ENCODE data around the gene NEU4.
"Not testable (repeated sequence)": the region's sequence is repeated elsewhere in the genome, so short reads cannot be mapped to it uniquely, and the experiment has no call there.

NEU4 gene

DNA sequence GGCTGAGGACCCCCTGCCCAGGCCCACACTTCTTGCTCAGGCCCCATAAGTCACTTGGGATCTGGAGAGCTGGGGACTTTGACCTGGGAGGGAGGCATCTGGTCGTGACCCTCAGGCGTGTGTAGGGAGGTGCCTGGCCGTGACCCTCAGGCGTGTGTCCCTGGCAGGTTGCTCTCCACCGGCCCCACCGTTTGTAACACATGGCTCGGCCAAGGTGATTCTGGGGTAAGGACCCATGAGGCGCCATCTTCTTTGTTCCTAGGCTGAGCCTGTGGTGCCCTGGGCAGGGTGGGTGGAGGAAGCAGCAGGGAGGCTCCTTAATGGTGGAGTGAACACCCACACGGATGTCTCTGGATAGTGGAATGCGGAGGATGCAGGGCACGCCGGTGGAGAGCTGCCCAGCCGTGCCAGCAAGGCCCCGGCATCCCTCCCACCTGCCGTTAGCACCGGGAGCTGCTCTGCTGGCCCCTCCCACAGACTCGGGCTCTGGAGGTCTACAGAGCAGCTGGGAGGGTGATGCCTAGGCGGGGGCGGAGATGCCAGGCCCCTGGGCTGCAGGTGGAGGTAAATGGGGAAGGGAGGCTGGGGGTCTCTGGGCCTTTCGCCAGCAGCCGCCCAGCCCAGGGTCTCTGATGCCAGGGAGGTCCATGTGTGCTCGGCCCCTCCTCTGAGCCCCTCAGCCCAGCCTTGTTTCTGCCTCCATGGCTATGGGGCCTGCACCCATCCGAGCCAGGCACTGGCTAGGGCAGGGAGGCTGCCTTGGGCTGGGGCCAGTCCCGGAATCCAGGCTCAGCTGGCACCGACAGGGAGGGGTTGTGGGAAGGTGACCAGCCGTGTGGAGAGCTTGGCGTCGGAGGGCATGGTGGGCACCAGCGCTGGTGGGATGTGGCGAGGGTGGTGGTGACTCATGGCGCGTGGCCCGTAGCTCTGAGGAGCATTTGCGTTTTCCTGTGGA, 33.5 kb upstream of the NEU4 start:
- DNase-seq (ENCODE audit: low spot score), result no peak

DNA sequence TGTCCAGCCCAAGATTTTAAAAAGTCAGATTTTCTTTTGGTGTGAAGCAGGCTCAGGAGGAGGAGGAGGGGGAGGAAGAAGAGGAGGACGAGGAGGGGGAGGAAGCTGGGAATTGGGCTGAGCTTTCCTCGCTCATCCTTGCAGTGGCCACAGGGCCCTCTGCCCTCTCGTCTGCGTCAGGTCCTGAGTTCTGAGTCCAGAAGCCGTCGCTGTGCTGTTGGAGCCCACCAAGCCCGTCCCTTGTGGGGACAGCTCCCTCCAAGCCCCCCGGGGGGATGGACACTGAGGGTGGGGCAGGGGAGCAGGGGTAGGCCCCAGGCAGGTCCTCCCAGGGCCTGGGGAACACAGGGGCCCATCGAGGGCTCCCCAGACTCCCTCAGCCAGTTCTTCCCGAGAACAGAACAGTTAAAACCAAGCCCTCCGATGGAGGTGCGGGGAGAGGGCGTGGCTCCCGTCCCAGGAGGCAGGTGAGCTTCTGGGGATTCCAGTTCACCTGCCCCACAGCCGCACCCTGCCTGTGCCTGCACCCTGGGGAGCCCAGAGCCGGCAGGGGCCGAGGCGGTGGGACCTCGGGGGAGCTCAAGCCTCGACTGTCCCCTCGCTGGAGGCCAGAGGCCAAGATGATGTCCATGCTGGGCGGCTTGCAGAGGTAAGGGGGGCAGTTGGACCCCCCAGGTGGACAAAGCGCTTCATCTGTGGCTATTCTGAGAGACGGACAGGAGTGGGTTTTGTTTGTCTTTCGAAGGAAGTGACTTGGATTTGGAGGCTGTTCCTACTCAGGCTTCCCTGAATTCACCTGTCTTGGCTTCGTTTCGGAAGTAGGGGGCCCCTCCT, 32.4 kb upstream of the NEU4 start, which contains the start of gene GAL3ST2:
GAL3ST2 (plus strand) TSS at position 487 of the 834 bp plus-strand sequence; CDS start at position 621, 134 bp downstream.
- no peak for DNase-seq (ENCODE audit: low spot score)

GRCh38 chr2:241777170-241777685, 31.8 kb upstream of the NEU4 start:
- no peak for DNase-seq (ENCODE audit: low spot score)

DNA sequence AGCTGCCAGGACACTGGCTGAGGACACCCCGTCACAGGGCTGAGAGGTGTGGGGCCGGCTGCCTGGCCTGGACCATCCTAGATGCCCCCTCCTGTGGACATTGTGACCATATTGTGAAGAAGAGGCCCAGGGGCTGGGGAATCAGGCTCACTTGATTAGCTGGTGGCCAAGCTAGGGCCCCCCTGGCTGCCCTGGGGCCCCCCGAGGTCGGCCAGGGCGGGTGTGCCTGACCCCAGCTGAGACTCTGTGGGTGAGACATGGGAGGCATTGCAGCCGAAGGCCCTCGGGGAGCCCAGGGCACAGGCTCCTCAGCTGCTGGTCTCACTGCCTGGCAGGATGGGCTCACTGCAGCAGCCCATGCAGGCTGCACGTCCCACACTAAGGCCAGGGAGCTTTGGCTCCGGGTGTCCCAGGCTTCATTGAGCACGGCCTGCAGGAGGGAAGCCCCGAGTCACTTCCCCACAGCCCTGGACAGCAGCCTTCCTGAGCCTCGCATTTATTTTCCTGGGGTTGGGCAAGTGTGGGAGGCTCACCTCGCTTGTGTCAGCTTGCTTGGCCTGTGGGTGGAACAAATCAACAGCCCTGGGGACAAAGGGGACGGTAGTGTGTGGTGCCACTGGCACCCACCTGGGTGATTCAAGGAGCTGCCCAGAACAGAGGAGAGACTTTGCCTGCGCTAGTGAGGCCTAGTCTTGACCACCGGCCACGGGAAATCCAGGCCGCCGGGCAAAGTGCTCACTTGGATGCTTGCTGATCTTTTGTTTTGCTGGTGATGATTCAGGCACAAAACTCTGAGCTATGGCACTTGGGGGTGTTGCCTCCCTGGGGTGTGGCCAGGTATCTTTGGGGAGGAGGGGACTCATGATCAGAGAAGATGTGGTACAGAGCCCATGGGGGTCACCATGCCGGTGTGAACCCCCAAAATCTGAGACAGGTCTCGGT, 31.0 kb upstream of the NEU4 start:
- no peak for DNase-seq (ENCODE audit: low spot score)

- no peak for DNase-seq (ENCODE audit: low spot score)
Measured at GRCh38 chr2:241780939-241781569, 27.9 kb upstream of the NEU4 start.

- not testable (repeated sequence) for DNase-seq (ENCODE audit: low spot score)
Measured at GRCh38 chr2:241782053-241782452, 26.9 kb upstream of the NEU4 start.

GRCh38 chr2:241788135-241788534, 20.9 kb upstream of the NEU4 start:
- no peak for DNase-seq (ENCODE audit: low spot score)

DNA sequence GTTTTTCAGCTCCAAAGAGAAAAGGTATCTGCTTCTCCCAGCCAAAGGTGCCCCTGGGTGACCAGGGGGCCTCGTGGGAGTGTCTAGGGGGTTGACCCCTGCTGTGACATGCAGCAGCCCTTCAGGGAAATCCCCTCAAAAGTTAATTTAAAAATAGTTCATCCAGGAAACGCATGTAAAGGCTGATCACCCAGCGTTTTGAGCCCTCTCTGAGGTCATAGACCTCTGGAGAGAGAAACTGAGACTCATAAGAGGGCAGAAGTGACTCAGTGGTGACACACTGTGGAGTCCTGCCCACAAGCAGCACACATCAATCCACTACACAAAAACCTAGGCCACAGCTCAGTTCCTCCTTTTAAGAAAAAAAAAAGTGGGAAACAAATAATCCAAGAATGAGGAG, 20.4 kb upstream of the NEU4 start:
- DNase-seq (ENCODE audit: low spot score), result no peak

GRCh38 chr2:241791385-241791784, 17.6 kb upstream of the NEU4 start:
- DNase-seq (ENCODE audit: low spot score), result peak; percentile 58

- DNase-seq (ENCODE audit: low spot score), result no peak
Measured at GRCh38 chr2:241793385-241793784, 15.6 kb upstream of the NEU4 start.

- DNase-seq (ENCODE audit: low spot score), result no peak
Measured at GRCh38 chr2:241794250-241794823, 14.7 kb upstream of the NEU4 start.

- peak; percentile 14 for DNase-seq (ENCODE audit: low spot score)
Measured at GRCh38 chr2:241795021-241795999, 13.7 kb upstream of the NEU4 start.

- no peak for DNase-seq (ENCODE audit: low spot score)
Measured at GRCh38 chr2:241796209-241796608, 12.8 kb upstream of the NEU4 start.

DNA sequence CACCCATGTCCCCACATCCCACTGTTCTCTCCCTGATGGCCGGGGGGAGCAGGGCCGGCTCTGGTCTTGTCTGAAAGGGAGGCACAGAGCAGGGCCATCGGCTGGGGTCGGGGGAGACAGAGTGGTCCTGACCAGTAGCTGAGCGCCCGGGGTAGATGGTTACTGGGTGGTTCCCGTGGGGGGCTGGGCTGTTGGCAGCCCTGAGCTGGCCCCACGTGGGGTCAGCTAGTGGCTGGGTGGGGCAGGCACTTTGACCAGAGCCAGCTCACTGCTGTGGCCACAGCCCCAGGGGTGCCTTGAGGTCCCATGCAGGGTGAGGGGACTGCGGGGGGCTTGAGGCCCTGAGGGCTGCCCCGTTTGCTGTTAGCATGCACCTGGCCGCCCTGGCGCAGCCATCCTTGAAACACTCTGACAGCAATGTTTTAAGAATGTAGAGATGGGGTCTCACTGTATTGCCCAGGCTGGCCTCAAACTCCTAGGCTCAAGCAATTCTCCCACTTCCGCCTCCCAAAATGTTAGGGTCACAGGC, 12.3 kb upstream of the NEU4 start:
- DNase-seq (ENCODE audit: low spot score), result no peak

- no peak for DNase-seq (ENCODE audit: low spot score)
Measured at GRCh38 chr2:241797441-241798080, 11.4 kb upstream of the NEU4 start.

DNA sequence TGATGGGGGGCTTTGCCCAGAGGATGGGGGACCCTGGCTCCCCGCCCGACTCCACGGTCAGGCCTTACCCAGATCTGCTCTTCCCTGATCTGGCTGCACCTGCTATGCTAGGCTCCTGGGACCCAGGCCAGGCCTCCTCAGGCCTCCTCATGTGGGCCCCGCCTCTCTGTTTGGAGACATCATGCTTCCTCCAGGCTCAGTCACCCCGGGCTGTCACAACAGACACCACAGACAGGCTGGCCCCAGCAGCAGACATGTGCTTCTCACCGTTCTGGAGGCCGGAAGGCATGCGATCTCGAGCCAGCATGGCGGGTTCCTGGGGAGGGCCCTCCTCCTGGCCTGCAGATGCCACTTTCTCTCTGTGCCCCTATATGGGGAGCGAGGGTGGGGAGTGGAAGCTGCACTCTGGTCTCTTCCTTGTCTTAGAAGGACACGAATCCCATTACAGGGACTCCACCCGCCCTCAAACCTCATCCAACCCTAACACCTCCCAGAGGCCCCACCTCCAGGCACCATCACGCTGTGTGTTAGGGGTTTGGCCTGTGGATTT, 10.8 kb upstream of the NEU4 start:
- no peak for DNase-seq (ENCODE audit: low spot score)

GRCh38 chr2:241798631-241799521, 10.1 kb upstream of the NEU4 start:
- DNase-seq (ENCODE audit: low spot score), result no peak

Data from LoVo (cell line).